Stimulated activated CD4-positive, alpha-beta T cell treated with anti-CD3 and anti-CD28 coated beads, Interleukin-4, amount 100 ng/mL, for 48 hours (primary cell): ENCODE results near the gene DNAH8.

Source experiments
- DNase-seq, 2 donors: peaks; one replicate each; pipeline ENCODE4 v3.0.0-alpha.2; 2020; ENCODE audit warnings: low read depth in 2 of 2

Gene DNAH8

DNA sequence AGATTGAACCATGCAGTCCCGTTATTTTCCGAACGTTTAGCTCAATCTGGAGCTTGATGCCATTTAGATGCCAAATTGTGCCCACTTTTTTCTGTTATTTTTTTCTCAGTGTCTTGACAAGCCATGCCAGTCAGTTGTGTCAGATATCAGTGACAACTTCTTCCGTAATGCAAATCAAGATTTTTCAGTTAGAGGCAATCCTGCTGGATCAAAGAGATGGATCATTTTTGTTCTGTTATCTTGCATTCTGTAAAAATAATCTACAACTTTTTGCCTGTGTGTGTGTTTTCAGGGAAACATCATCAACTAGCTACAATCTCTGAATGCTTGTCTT, 302.4 kb downstream of the DNAH8 start:
- no peak for DNase-seq

DNA sequence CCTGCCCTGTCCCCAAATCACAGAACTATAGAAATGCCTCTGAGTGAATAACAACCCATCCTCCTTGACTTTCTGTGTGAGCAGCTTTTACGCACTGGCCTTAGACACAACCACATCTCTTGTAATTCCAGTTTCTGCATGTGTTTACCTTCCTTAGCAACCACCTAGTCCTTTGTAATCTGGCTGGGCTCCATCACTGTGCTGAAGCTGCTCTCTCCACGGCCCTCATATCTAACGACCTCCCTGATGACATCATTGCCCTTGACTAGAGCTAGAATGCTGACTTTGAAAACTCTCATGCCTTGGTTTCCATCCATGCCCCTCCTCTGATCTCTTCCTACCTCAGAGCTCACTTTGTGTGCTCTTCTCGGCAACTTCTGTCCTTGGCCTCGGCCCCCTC, 303.0 kb downstream of the DNAH8 start:
- no peak for DNase-seq

DNA sequence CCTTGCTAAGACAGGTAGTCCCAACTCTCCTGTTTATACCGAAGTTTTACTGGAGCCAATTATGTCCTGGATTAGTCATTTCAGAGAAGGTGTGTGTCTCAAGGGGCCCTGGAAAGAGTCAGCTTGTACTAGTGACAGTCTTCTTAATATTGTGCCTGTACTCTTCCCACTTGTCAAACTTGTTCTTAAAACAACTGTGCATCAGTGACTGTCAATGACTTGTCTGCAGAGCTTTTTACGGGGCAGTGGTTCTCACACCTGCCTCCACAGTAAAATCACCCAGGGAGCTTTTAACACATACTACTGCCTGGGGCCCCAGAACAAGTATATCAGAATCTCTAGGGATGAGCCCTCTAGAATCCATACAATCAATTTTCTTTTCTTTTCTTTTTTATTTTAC, 305.0 kb downstream of the DNAH8 start:
- DNase-seq, result no peak

DNA sequence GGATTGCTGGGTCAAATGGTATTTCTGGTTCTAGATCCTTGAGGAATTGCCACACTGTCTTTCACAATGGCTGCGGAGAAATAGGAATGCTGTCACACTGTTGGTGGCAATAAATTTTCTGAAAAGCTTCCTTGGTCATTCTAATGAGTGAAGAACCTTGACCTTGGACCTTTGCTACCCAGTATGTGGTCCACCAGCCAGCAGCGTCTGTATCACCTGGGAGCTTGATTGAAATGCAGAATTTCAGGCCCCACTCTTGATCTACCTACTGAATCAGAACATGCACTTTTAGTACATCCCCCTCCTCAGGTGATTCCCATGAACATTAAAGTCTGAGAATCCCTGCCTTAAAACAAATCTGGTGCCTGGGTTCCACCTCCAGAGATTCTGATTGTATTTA, 305.9 kb downstream of the DNAH8 start:
- DNase-seq, result no peak

DNA sequence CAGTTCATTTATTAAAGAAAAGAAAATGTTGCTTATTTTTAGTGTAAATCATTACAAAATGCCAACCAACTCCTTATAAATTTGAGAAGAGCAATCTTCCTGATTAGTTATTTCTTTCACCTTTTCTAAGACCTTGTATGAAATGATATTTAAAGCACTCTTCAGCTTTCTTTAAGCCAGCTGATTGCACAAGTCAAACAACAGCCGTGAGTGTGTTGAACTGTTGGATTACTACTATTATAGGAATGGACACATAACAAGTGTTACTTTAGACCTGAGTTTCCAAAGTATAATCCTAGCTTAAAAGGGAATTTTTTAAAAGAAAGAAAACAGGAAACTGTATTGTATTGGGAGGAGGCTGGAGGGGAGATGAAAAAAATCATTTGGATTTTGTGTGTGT, 306.7 kb downstream of the DNAH8 start:
- DNase-seq, result no peak

DNA sequence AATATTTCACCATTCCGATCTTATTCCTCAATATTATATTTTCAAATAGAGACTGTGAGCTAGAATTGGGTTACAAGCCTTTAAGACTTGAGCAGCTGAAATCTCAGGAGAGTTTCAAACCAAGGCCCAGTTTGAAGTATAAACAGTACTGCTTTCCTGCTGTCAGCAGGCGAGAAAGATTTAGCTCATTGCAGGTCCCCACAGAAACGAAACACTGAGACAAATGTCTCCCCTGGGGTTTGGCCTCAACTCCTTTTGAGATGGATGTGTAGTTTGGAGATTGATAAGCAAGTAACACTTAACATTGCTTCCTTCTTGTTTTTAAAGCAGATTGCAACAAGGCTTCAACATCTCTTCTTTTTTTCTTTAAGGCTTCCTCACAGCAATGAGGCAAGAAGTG, 311.1 kb downstream of the DNAH8 start:
- no peak for DNase-seq

DNA sequence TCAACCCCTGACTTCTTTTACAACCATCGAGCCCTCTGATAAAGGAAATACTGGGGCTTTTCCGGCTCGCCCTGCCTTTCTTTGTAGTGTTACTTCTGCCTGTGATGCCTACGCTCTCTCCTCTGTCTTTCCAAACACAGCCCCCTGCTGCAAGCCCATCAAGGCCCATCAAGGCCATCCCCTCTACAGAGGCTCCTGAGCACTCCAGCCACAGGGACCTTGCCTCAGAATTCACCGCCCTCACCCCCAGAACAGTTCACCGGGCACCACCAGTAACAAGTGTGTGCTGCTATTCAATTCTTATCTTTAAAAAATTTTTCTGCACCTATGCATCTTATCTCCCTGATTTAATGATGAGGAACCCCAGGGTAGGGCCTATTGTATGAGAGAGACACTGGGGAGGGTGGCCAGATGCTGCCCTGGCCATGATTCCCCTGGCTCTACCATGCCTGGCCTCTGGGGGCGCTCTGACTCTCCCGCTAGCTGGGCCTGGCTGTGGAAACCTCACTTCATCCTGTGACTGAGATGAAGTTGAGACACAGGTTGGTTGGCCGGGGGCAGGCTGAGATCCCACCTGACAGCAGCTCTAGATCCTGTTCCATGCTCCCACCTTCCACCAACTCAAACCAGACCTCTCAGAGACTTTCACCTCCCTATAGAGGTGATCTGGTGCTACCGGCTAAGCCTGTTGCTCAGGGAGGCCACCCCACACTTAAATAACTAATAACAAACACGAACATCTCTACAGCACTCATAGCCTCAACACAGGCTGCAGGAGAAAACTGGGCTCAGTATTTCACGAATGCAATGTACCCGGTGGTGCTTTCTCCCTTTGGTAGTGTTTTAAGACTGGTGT, 314.3 kb downstream of the DNAH8 start:
- DNase-seq, result peak; percentile 38 to 54

DNA sequence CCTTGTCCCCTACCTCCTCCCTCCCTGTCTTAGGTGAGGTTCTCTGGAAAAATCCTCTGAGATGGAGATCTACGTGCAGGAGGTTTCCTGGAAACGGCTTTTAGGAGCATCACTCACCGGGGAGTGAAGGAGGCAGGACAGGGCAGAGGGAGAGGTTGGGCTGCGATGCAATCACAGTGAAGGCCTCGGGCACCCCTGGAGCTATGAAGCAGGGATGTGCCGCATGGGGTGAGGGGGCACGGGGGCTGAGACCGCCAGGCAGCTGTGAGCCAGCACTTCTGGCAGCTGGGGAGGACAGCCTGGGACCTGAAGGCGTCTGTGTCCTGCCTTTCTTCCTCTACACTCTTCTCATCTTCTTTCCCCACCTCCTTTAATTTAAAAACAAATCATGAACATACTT, 320.6 kb downstream of the DNAH8 start:
- no peak for DNase-seq

DNA sequence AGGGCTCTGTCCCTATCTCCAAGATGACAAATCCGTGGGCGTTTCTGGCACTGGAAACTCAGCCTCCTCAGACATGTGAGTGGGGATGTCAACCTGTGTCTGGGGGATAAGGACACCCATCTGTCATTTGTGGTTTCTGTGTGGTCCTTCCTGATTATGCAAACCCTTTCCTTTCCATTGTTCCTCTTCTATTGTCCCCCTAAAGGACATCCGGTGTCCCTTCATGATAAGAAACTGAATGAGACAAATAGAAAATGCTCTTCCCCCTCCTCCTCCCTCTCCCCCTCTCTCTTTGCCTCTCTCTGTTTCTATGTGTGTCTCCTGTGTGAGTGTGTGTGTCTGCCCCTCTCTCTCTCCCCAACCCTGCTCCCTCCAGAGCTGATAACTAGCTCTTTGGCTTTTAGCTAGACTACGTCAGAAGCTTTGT, 322.0 kb downstream of the DNAH8 start:
- no peak for DNase-seq

DNA sequence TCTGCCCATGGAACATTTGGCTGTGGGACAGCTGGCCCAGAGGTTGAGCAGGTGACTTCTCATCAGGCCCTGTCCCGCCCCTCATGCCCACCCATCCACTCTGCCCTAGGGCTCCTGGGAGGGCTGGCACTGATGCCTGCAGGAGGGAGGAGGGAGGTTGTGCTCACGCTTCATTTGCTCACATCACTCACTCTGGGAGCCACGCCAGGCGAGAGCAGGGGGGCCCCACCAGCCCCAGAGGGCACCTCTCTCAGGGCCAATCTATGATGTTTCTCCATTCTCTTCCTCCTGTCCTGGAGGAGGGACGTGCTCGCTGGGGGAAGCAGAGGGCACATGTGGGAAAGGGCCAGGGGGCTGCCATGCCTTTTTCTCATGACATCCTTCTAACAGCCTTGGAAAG, 322.6 kb downstream of the DNAH8 start:
- no peak for DNase-seq

DNA sequence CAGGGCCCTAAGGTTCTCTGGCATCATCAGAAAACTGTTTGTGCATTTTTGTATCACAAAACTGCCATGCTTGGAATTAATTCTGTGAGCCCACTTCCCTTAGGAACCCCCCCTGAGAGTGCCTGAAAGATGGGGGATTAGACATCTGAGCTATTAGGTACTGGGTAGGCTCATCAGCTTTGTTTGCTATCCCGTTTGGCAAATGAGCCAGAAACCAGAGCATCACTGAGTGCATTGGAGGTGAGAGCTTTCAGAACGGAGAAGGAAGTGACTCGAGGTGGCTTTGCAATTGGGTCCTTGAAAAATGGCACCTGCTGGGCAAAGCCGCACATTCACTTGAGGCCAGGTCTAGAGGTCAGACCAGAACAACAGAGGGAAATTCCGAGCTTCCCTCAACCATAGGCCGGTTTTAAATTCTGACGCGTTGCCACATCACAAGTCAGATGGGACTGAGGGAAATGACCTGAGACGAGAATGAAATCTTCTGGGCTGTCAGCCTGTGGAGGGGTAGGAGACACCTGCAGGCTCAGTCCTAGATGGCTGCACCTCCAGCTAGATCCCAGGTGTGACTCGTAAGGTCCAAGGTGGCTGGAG, 325.1 kb downstream of the DNAH8 start:
- DNase-seq, result no peak

DNA sequence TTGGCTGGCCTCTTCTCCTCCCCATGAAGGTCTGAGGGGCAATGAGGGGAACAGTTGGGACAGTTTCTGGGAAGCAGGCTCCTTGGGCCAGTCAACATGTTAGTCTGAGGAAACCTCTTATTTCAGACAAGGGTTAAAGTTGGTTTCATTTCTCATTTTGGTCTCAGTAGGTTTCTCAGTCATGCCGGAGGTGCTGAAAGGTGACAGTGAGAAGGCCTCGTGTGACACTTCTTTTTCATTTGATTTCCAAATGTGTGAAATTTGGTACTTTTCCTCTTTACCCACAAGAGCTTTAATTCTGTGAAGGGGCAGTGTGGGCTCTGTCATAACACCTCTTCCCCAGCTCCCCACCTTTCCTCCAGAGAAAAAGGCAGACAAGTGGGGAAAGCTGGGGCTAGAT, 326.0 kb downstream of the DNAH8 start:
- DNase-seq, result no peak

DNA sequence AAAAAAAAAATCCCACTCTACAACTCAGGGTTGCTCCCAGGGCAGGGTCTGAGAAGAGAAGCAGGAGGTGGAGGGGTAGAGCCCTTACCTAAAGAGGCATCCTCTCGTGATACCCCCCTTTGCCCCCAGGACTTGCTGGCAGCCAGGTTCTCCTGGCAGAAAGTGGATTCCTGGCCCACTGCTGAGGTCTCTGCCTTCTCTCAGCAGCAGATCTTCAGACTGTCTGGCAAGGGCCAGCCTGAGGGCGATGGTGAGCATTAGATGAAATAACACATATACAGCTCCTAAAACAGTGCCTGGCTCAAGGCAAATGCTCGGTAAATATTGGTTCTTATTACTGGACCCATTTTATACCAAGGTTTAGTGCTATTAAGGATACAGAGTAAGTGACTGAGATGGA, 328.7 kb downstream of the DNAH8 start:
- no peak for DNase-seq

DNA sequence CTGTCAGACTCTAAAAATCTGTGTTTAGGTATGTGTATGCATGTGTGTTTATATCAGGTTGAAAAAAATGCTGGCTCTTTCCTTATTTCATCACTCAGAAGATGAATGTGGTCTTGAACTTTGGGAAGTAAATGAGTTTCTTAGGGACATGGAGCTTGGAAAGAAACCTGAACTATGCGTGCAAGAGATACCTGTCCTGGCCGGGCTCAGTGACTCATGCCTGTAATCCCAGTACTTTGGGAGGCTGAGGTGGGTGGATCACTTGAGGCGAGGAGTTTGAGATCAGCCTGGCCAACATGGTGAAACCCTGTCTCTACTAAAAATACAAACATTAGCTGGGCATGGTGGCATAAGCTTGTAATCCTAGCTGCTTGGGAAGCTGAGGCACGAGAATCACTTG, 329.1 kb downstream of the DNAH8 start:
- DNase-seq, result no peak

DNA sequence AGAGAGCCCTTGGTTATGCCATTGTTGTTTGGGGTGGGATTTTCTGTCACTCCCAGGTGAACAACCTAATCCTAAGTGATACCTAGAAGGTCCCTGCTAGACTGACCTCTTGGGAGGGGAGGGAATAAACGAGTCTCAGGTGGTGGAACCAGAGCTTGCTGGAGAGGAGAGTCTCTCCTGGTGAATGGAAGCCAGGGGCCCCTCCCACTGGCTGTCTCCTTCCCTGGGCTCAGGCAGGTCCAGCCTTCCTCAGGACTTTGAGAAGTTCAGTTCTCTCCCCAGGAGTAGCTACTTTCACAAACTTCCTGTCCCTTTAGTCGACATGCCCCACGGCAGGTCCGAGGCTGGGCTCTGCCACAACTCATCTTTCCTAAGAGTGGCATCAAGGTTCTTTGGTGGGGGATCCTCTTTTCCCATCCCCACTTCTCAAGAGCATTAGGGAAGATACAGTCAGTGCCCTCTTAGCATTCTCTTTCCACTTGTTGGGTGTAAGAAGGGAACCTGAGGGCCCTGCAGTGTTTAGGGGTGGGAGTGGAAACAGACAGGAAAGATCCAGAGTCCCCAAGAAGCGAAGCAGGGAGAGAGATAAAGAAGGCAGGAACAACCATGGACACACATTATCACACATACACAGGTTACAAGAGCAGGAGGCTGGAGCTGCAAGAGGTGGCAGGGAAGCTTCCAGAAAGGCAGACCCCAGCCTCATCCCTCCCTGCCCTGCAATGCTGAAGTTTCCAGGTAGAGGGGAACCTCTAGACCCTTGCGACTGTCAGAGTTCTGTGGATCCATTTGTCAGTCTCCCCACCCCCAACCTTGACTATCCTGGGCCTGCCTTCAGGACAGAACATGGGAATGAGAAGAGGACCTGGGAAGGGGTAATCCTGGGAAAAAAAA, 332.6 kb downstream of the DNAH8 start:
- no peak for DNase-seq

DNA sequence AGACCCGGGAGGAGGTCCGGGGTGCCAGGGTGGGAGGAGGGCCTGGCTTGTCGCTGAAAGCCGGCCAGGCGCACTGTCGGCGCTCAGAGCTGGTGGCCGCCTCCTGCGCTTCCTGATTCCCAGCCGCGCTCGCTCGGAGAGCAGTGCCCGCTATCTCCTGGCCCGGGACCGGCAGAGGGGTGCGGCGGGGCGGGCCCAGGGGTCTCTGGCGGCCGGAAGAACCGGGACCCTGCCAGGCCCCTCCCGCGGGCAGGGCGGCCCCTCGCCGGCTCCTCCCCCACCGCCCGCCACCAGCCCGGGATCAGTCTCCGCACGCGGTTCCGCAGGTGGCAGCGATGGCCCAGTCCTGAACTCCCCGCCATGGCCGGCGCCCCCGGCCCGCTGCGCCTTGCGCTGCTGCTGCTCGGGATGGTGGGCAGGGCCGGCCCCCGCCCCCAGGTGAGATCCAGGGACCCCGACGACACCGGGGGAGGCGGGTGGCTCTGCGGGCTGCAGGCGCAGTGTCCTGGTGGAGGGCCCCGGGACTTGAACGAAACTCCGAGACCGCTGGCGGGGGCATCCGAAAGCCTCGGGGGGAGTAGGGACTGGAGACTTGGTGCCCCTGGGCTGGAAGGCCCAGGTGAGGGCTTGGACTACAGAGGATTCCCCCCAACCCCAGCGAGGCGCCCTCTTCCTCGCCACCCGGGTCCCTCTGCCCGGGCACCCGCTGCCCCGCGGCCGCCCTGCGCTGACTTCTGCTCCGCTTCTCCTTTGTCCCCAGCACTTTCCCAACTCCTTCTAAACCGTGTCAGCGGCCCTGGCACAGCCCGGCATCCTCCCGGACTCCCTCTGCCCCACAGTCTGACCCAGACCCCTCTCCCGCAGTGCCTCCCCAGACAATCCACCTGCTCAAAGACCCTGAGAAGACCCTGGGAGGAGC, 333.6 kb downstream of the DNAH8 start, which contains the start of gene GLP1R:
GLP1R (plus strand) TSS at position 301 of the 919 bp plus-strand sequence; CDS start at position 361, 60 bp downstream.
- no peak for DNase-seq

DNA sequence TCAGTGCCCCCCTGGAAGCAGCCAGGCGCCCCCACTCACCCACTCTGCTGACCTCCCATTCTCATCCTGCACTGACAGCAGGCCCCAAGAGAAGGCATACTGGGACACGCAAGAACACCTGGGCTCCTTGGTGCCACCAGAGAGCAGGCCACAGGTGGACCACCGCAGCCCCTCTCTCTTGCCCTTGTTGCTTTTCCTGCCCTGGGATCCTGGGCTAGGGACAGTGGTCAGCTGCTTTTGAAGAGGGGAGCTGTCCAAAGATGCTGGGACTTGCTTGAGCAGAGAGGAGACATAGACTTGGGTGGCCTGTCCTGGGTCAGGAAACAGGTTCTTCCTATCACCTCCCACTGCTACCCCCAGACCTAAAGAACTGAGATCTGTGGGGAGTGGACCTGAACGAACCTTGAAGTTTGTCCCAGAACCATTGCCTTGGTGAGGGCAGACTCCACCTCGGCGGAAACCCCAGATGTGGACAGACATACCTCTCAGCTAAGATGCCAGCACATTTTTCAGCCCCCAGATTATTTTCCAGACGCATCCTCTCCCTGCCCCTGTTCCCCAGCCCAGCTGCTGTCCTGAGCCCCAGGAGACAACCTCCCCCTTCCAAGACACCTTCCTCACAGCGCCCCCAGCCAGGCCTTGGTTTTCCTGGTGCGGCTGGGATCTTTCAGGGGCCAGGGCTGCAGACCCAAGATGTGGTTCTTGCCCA, 334.6 kb downstream of the DNAH8 start:
- DNase-seq, result no peak

DNA sequence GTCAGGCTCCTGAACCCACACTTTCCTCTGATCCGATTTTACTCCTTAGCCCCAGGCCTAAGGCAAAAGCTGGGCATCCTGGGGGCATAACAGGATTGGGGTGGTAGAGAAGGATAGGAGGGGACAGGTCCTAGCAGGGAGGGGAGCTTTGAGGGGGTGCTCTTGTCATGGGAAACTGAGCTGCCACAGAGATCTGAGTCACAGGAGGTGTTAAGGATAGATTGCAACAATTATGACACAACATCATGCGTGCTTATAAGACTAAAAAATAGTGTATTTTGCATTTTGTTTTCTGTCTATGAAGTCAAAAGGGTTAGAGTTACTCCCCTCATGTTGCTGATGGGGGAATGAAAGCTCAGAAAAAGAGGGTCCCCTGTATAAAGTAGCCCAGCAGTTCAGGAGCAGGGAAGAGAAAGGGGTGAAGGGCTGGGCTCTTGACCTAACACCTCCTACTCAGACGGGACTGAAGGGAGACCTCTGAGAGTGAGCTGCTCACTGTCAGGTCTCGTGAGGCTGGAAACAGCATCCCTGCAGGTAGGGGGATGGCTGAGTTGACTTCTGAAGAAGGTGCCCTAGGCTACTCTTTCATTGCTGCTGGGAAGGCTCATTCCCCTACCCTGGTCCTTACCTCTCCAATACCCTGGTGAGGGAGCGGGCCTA, 335.5 kb downstream of the DNAH8 start:
- no peak for DNase-seq

DNA sequence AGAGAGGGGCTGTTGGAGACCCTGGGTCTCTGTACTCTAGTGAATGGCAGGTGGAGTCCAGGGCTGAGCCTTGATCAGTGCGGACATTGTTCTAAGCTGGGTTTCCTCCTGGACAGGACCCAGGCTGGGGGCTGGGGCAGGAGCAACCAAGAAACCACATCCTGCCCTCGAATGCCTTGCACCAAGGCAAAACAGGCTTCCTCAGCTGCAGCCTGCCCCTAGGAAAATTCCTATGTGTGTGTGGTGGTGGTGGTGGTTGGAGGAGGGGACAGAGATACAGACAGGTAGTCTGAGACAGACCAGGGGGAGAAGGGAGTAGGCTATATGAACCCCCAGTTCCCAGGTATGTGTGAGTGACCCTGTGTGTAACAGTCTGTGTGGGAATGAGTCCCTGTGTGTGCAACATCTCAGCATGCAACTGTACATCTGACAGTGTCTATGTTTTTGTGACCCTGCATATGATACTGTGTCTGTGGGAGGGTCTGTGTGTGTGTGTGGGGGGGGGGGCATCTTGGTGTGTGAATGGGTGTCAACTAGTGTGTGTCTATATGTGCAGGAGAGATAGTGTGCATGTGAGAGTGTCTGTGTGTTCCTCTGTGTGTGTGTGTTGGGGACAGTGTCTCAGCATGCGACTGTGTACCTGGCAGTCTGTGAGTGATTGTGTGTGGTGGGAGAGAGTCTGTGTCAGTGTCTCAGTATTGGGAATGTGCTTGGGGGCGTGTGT, 336.4 kb downstream of the DNAH8 start:
- no peak for DNase-seq
